Measurements from ENCODE around the gene CTBP1.

DNA sequence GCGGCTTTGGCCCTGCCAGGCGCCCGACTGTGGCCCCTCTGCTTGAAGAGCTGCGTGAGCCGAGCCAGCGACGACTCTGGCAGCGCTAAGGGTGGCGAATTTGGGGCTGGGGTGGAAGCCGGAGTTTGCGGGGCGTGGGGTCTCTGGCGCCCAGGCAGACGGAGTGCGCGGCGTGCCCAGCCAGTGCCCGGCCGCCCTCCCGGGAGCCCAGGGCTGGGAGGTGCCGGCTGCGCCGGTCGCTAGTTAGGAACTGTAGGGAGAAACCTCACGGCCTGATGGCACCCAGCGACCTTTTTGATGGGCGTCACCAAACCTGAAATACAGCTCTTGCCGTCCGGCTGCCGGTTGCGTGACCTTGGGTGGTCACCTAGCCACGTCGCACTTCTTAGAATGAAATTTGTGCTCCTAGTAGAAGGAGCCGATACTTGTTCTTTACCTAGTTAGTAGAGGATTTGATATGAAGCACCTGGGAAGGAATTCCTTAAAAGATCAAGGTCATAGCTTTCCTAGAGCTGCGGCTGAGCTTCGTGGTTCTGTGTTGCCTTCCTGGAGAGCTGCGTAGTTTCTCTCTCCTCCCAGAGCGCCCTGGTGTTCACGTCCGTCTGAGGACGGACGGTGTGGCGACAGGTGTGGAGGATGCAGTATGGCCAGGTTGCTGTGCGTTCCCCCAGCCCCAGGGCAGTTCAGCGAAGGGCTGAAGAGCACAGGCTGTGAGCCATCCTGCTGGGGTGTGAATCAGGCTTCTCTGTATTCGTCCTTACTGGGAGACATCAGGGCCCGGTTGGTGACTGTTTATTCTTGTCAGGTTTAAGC is 41.4 kb upstream of the CTBP1 start:
- TF ChIP-seq, protein P1, sequence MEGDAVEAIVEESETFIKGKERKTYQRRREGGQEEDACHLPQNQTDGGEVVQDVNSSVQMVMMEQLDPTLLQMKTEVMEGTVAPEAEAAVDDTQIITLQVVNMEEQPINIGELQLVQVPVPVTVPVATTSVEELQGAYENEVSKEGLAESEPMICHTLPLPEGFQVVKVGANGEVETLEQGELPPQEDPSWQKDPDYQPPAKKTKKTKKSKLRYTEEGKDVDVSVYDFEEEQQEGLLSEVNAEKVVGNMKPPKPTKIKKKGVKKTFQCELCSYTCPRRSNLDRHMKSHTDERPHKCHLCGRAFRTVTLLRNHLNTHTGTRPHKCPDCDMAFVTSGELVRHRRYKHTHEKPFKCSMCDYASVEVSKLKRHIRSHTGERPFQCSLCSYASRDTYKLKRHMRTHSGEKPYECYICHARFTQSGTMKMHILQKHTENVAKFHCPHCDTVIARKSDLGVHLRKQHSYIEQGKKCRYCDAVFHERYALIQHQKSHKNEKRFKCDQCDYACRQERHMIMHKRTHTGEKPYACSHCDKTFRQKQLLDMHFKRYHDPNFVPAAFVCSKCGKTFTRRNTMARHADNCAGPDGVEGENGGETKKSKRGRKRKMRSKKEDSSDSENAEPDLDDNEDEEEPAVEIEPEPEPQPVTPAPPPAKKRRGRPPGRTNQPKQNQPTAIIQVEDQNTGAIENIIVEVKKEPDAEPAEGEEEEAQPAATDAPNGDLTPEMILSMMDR (conservative IDR thresholded peaks at IDR 0.05; ENCODE audit: low read depth, low read length): no peak
- TF ChIP-seq EZH2 (IDR thresholded peaks at IDR 0.05; ENCODE audit: low read length, unreplicated experiment): no peak

Measured in PC-3 (cell line).